Body of pancreas (tissue), 4 donors: ENCODE data around the gene NRP2. TPM values are rescaled to one million over a fixed set of nuclear protein-coding genes. Genes with fewer than 3 reads are reported as not detected.

Experiments used
- ATAC-seq: fragments of 150-250 bp; one replicate; pipeline ENCODE4 v1.9.1; 2016
- DNase-seq, 4 donors: peaks; one replicate each; pipeline ENCODE4 v3.0.0-alpha.2; 2019
- H3K27ac ChIP-seq, 4 donors: fragments of 200-600 bp; sonication (generic); 1 replicate in 3 of 4; 2 replicates in 1 of 4; pipeline versions ENCODE4 v1.5.1 to v1.6.1; 2016 to 2019; ENCODE audit warnings: mild to moderate bottlenecking in 1 of 4, mixed read lengths in 1 of 4, moderate library complexity in 1 of 4
- H3K27me3 ChIP-seq, 2 donors: fragments of 200-600 bp; sonication (generic); one replicate each; pipeline ENCODE4 v1.6.0; 2016; ENCODE audit warnings: mild to moderate bottlenecking in 1 of 2
- H3K36me3 ChIP-seq, 2 donors: fragments of 200-600 bp; sonication (generic); replicated peaks in 1 of 2; 2 replicates each; pipeline ENCODE4 v1.5.1; 2016; ENCODE audit warnings: low read depth in 2 of 2; ENCODE audit not compliant: insufficient read depth in 1 of 2
- H3K4me1 ChIP-seq: fragments of 200-600 bp; sonication (generic); one replicate; pipeline ENCODE4 v1.6.0; 2016
- H3K4me3 ChIP-seq, 2 donors: fragments of 200-600 bp; sonication (generic); 1 replicate in 1 of 2; 2 replicates in 1 of 2; pipeline ENCODE4 v1.5.1; 2016 to 2019
- H3K9me3 ChIP-seq, 3 donors: fragments of 200-600 bp; sonication (generic); 1 replicate in 2 of 3; 2 replicates in 1 of 3; pipeline ENCODE4 v1.5.1; 2016
- POLR2A ChIP-seq, 3 donors: fragments of 450-650 bp; IDR thresholded peaks; one replicate each; pipeline ENCODE4 v1.6.1; 2016; ENCODE audit warnings: antibody characterized with exemption in 3 of 3, mild to moderate bottlenecking in 2 of 3
- WGBS, 2 donors: methylation state at CpG; one replicate each; pipeline ENCODE4 v1.1.5; 2017; 5-methylcytosine and 5-hydroxymethylcytosine counted together
- intact Hi-C: fragments of 100-400 bp; cut with DNase I; formaldehyde crosslinking; loops from one replicate; pipeline ENCODE4 v1.15.1; 2023
- total RNA-seq, 2 donors: library from RNA; depleted of rRNA; stranded (reverse); fragments of >200 nt; gene quantifications; one replicate each; pipeline ENCODE4 v1.1.0, GENCODE V29; 2016
- TF ChIP-seq, protein P1 (sequence below), 7 experiments: fragments of 450-650 bp in 4 of 7; fragments of 200-600 bp in 3 of 7; sonication (generic) in 3 of 7; IDR thresholded peaks; one replicate each; pipeline ENCODE4 v1.5.1; 2016 to 2019; ENCODE audit warnings: antibody characterized with exemption in 7 of 7

Gene NRP2
- total RNA-seq, 2 donors from 2014 or later, result 5.7 to 7.6 TPM

DNA sequence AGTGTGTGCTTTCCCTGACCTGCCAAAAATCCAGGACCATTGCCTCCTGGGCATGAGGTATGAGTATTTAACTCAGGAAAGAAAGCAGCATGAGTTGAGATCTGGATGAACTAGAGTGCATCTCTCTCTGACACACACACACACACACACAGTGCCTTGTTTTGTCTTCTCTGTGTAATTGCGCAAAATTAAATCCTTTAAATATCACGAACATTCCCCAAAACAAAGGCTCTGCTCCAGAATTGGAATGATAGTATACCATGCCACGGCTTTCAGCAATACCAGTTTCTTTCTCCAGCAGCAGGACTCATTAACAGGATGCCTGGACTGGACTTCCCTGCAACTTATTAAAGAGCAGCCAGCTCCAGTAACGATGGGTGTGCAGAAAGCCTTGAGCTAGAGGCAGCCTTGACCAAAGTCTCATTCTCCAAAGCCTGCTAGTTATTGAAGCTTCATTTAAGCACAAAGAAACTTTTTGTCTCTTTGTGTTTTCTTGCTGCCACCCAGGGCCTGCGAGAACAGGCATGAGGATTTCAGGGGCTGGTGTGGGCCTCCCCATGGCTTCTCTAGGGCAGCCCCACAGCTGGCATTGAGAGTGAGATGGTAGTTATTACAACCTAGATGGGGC lies 101.7 kb downstream of the NRP2 start:
- H3K4me3 ChIP-seq, result no peak overlapping the region
- ATAC-seq, result no peak
- TF ChIP-seq, protein P1, sequence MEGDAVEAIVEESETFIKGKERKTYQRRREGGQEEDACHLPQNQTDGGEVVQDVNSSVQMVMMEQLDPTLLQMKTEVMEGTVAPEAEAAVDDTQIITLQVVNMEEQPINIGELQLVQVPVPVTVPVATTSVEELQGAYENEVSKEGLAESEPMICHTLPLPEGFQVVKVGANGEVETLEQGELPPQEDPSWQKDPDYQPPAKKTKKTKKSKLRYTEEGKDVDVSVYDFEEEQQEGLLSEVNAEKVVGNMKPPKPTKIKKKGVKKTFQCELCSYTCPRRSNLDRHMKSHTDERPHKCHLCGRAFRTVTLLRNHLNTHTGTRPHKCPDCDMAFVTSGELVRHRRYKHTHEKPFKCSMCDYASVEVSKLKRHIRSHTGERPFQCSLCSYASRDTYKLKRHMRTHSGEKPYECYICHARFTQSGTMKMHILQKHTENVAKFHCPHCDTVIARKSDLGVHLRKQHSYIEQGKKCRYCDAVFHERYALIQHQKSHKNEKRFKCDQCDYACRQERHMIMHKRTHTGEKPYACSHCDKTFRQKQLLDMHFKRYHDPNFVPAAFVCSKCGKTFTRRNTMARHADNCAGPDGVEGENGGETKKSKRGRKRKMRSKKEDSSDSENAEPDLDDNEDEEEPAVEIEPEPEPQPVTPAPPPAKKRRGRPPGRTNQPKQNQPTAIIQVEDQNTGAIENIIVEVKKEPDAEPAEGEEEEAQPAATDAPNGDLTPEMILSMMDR (IDR thresholded peaks at IDR 0.05), result no peak
- TF ChIP-seq POLR2A (IDR thresholded peaks at IDR 0.05), result no peak

DNA sequence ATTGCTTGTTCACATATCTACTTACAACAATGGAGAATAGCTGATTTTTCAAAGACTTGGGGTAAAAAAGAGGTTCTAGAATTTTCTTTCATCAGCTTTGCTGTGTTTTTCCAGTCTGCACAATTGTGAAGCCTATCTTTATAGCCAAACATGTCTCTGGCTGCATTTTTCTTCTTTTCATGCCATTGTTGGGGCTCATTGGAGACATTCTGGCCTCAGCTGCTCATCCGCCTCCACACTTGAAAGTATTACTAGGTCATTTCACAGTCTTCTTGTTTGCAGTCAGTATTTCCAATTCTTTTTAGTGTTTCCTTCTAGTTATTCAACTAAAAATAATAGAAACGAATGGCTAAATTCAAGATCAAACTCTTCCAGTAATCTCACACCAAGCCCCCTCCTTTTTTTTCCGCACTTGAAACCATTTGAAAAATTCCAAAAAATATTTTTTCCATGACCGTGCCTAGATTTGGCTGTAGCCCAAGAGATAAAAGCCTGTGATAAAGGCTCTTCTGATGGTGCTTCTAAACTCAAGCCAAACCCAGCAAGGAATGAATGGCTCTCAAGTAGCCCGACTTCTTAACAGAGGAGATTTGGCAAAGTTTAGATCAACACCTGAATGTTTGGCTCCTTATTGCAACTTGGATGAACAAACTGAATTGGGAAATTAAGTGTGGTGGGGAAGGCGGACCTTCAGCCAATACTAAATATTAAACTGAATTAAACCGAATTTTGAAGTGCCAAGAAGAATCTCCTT lies 103.4 kb downstream of the NRP2 start:
- no peaks in the 10 kb centered on the region for H3K4me1 ChIP-seq
- H3K4me3 ChIP-seq, result no peak overlapping the region
- H3K9me3 ChIP-seq, result no peaks in the 10 kb centered on the region
- no peaks in the 10 kb centered on the region for H3K36me3 ChIP-seq
- no peaks in the 10 kb centered on the region for H3K27me3 ChIP-seq
- WGBS, 2 donors, result 56 to 57% methylated on average over 7 of the region's 7 CpGs
- ATAC-seq (no peak), DNase-seq (no peak)
- TF ChIP-seq POLR2A (IDR thresholded peaks at IDR 0.05), result no peak
- TF ChIP-seq, protein P1 (IDR thresholded peaks at IDR 0.05), result no peak
- intact Hi-C loops, result no loop called here
- no peak overlapping the region for H3K27ac ChIP-seq

More for the DNA sequence above, 101.7 kb downstream of the NRP2 start:
- no peak for DNase-seq
- Histone ChIP-seq H3K9me3 (no peaks in the 10 kb centered on the region), H3K36me3 (no peaks in the 10 kb centered on the region), H3K4me1 (no peaks in the 10 kb centered on the region), H3K27ac (no peak overlapping the region), H3K27me3 (no peaks in the 10 kb centered on the region)
- 77 to 93% methylated on average over 5 of the region's 5 CpGs for WGBS, 2 donors
- intact Hi-C loops, result no loop called here

DNA sequence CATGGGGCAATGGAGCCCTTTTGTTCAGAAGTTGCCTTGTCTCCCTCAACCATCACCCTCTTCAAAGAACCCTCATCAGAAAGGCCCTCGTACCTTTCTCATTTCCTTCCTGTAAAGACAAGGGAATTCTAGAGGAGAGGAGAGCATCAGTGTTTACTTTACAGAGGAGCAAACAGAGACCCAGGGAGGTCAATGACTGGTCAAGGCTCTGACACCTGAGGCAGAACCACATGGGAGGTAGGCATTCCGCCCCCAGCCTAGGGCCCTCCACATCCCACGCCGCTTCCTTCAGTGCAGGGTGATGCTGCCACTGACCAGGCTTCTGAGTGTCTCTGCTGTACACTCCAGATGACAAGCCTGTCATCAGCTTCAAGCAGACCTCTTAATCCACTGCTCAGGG lies 104.7 kb downstream of the NRP2 start:
- DNase-seq, result no peak
- Histone ChIP-seq H3K36me3 (no peaks in the 10 kb centered on the region), H3K27me3 (no peaks in the 10 kb centered on the region), H3K4me1 (no peaks in the 10 kb centered on the region), H3K4me3 (no peak overlapping the region), H3K9me3 (no peaks in the 10 kb centered on the region), H3K27ac (no peak overlapping the region)
- TF ChIP-seq POLR2A (IDR thresholded peaks at IDR 0.05), result no peak
- TF ChIP-seq, protein P1 (IDR thresholded peaks at IDR 0.05), result no peak
- no peak for ATAC-seq
- intact Hi-C loops, result no loop called here
- 80 to 89% methylated on average over 4 of the region's 4 CpGs for WGBS, 2 donors

DNA sequence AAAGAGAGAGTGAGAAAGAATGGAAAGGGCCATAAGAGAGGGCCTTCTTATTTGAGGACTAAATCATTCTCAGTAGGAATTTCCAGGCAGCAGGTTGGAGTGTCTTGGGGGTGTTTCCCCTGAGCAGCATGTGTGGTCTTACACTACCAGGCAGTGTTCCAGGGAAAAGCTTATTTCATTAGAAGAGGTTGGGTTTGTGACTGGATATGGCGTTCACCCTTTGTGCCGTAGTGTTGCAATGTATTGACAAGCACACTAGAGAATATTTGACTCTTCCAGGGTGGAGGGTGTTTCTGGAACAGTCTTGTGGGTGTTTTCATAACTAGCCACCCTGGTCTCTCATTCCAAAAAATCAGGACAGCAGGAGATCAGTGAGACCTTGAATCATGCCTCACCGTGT lies 105.5 kb downstream of the NRP2 start:
- ATAC-seq (no peak), DNase-seq (no peak)
- WGBS, 2 donors, result 96 to 97% methylated on average over 3 of the region's 3 CpGs
- Histone ChIP-seq H3K9me3 (no peaks in the 10 kb centered on the region), H3K27ac (no peak overlapping the region), H3K36me3 (no peaks in the 10 kb centered on the region), H3K27me3 (no peaks in the 10 kb centered on the region), H3K4me3 (no peak overlapping the region), H3K4me1 (no peaks in the 10 kb centered on the region)
- no peak for TF ChIP-seq POLR2A (IDR thresholded peaks at IDR 0.05)
- TF ChIP-seq, protein P1 (IDR thresholded peaks at IDR 0.05), result no peak
- intact Hi-C loops, result no loop called here
